GM12873 (cell line): ENCODE measurements around the gene LDLRAD2.

Experiments used
- CTCF ChIP-seq: IDR thresholded peaks from 2 replicates; pipeline ENCODE4 v1.5.1; 2012; ENCODE audit warnings: low read depth, mild to moderate bottlenecking, moderate library complexity, low read length, control low read depth; ENCODE audit not compliant: insufficient read depth; ENCODE audit errors: missing control alignments

The LDLRAD2 gene

GRCh38 chr1:21801100-21801499, 11.0 kb upstream of the LDLRAD2 start:
- TF ChIP-seq CTCF: no peak

GRCh38 chr1:21804536-21804935, 7.5 kb upstream of the LDLRAD2 start:
- TF ChIP-seq CTCF: no peak

- TF ChIP-seq CTCF: no peak
These were observed 1.5 kb downstream of the LDLRAD2 start for GRCh38 chr1:21813542-21813941.

GRCh38 chr1:21814241-21814918, 2.3 kb downstream of the LDLRAD2 start:
- peak; percentile 64 for TF ChIP-seq CTCF

- no peak for TF ChIP-seq CTCF
These were observed 3.0 kb downstream of the LDLRAD2 start for GRCh38 chr1:21814981-21815582.

GRCh38 chr1:21815724-21816321, 3.8 kb downstream of the LDLRAD2 start:
- TF ChIP-seq CTCF: no peak

- TF ChIP-seq CTCF: no peak
These were observed 4.7 kb downstream of the LDLRAD2 start for GRCh38 chr1:21816602-21817302.
